GM19239 (cell line): Measurements from ENCODE around the gene KRT37.
A peak's percentile ranks its signal among the peaks of the same experiment; 100 is the strongest.
"Not testable (repeated sequence)": the region's sequence is repeated elsewhere in the genome, so short reads cannot be mapped to it uniquely, and the experiment has no call there.

Experiments used
- DNase-seq: peaks from one replicate; pipeline ENCODE4 v3.0.0; 2011; ENCODE audit warnings: low spot score; ENCODE audit not compliant: insufficient read length
- FAIRE-seq: peaks from 2 replicates; lab custom pipeline; 2011; peaks lifted over from hg19 to GRCh38; lab: Jason Lieb, UNC

Gene KRT37

GRCh38 chr17:41437769-41438168 lies 13.4 kb upstream of the KRT37 start:
- FAIRE-seq (no peak), DNase-seq (no peak)

- no peak for DNase-seq
- no peak for FAIRE-seq
These were observed 12.9 kb upstream of the KRT37 start for GRCh38 chr17:41437254-41437653.

GRCh38 chr17:41434415-41434814 lies 10.0 kb upstream of the KRT37 start:
- FAIRE-seq = no peak
- no peak for DNase-seq

- DNase-seq (no peak), FAIRE-seq (no peak)
These were observed 9.6 kb upstream of the KRT37 start for GRCh38 chr17:41434005-41434404.

GRCh38 chr17:41433586-41433985 lies 9.2 kb upstream of the KRT37 start:
- no peak for FAIRE-seq
- DNase-seq = no peak

GRCh38 chr17:41430376-41430775 lies 6.0 kb upstream of the KRT37 start:
- not testable (repeated sequence) for DNase-seq, FAIRE-seq

GRCh38 chr17:41429667-41430066 lies 5.3 kb upstream of the KRT37 start:
- no peak for DNase-seq
- FAIRE-seq = no peak

- no peak for DNase-seq
- no peak for FAIRE-seq
These were observed 4.4 kb upstream of the KRT37 start for GRCh38 chr17:41428591-41429291.

- not testable (repeated sequence) for FAIRE-seq
These were observed 1.8 kb downstream of the KRT37 start for GRCh38 chr17:41422586-41422985.

GRCh38 chr17:41421617-41422016 lies 2.8 kb downstream of the KRT37 start:
- FAIRE-seq = no peak
- DNase-seq = no peak

More at GRCh38 chr17:41422586-41422985, 1.8 kb downstream of the KRT37 start:
- not testable (repeated sequence) for DNase-seq

GRCh38 chr17:41421116-41421515 lies 3.3 kb downstream of the KRT37 start:
- DNase-seq (no peak), FAIRE-seq (no peak)

GRCh38 chr17:41420134-41420533 lies 4.3 kb downstream of the KRT37 start:
- FAIRE-seq (no peak), DNase-seq (no peak)

- FAIRE-seq (no peak), DNase-seq (no peak)
These were observed 4.7 kb downstream of the KRT37 start for GRCh38 chr17:41419716-41420115.

- FAIRE-seq (no peak), DNase-seq (no peak)
These were observed 6.1 kb downstream of the KRT37 start for GRCh38 chr17:41418116-41418860.

GRCh38 chr17:41417576-41418015 lies 6.8 kb downstream of the KRT37 start:
- DNase-seq = peak; percentile 26

GRCh38 chr17:41417127-41417526 lies 7.3 kb downstream of the KRT37 start:
- DNase-seq = no peak
- no peak for FAIRE-seq

More at GRCh38 chr17:41417576-41418015, 6.8 kb downstream of the KRT37 start:
- FAIRE-seq = no peak

GRCh38 chr17:41416479-41416878 lies 7.9 kb downstream of the KRT37 start:
- FAIRE-seq = no peak

GRCh38 chr17:41415833-41416335 lies 8.5 kb downstream of the KRT37 start:
- FAIRE-seq (no peak), DNase-seq (no peak)

More at GRCh38 chr17:41416479-41416878, 7.9 kb downstream of the KRT37 start:
- no peak for DNase-seq

- no peak for FAIRE-seq
- DNase-seq = no peak
These were observed 9.0 kb downstream of the KRT37 start for GRCh38 chr17:41415411-41415810.

GRCh38 chr17:41413982-41414381 lies 10.4 kb downstream of the KRT37 start:
- FAIRE-seq (no peak), DNase-seq (no peak)

- no peak for FAIRE-seq
- DNase-seq = no peak
These were observed 10.9 kb downstream of the KRT37 start for GRCh38 chr17:41413353-41413957.
